GM19455 (cell line): ENCODE measurements around the gene SEPTIN1.

Experiments used
- ATAC-seq: cut with Tn5 transposase; IDR thresholded peaks from one replicate; pipeline ENCODE4 v1.9.1; 2021; ENCODE audit not compliant: unreplicated experiment

The SEPTIN1 gene

DNA sequence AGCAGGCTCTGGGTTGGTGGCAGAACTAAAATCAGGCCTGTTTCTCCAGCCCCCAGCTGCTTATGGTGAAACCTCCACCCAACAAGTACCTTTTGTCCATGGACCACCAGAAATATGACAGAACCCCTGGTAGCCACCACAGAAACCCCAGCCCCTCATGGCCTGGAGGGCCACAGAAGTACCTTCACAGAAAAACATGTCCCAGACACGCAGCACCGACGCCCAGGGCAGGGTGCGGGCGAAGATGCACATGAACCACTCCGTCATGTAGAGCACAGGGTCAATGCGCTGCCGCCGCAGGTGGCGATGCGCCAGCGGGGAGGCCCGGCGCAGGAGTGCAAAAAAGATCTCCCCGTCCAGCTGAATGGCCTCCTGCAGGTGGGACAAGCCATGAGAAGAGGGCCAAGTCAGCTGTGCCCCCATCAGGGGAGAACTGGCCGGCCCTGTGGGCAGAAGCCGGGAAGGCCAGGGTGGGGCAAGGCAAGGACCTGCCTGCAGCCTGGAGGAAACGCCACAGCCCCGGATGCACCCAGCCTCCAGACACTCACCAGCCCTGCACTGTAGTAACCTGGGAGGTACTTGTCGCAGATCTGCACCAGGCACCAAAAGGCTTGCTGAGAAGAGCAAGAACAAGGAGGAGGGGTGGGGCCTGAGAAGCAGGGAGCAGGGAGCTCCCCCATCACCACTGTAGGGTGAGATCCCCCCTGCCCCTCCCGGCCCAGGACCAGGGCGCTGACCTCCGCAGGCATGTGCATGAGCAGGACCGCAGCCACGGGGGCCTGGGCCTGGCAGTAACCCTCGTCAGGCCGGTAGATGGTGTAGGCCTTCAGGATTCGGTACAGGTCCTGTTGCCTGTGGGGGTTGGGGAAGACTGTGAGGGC is 23.1 kb downstream of the SEPTIN1 start:
- ATAC-seq, result no peak

DNA sequence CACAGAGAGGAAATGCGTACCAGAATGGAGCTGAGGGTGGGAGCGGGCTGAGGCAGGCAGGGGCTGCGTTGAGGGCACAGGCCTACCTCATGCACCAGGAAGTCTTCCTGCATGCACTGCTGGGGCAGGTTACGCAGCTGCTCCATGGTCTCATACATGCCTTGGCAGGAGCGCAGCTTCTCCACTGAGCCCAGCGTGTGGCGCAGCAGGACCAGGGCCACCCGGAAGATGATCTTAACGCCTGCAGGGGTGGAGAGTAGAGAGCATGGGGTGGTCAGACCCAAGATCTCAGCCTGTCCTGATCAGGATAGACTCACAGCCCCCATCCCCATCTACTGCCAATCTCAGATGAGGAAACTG is 23.8 kb downstream of the SEPTIN1 start:
- no peak for ATAC-seq

DNA sequence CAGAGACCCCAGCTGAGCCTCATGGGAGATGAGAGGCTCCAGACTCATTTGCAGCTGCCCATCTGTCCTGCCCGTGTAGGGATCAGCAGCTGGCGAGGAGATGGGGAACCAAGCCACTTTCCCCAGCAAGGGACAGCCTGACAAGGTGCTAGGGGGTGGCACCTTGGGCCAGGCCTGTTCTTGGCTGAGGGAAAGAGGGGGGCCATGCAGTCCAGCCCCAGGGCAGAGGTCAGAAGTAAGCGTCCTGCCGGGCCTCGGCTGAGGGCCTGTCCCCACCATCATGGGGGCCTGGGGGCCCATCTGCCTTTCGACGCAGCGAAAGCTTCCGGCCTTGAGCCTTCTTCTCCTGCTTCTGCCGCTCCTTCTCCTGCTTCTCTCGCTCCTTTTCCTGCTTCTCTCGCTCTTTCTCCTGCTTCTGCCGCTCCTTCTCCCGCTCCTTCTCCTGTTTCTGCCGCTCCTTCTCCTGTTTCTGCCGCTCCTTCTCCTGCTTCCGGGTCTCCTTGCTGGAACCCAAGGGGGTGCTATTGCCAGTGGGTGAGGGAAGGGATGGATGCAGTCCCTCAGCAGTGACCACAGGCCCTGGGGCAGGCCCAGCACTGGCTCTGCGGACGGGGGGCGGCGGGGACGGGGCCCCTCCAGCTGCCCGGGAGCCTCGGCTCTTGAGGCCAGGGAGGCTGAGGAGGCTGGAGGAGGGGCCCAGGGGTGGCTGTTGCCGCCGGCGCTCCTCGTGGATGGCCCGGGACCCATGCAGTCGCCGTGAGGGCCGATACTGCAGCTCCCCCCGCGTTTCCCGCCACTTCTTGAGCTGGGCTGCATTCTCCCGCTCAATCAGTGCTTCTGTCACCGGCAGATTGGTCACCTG is 24.4 kb downstream of the SEPTIN1 start:
- no peak for ATAC-seq

DNA sequence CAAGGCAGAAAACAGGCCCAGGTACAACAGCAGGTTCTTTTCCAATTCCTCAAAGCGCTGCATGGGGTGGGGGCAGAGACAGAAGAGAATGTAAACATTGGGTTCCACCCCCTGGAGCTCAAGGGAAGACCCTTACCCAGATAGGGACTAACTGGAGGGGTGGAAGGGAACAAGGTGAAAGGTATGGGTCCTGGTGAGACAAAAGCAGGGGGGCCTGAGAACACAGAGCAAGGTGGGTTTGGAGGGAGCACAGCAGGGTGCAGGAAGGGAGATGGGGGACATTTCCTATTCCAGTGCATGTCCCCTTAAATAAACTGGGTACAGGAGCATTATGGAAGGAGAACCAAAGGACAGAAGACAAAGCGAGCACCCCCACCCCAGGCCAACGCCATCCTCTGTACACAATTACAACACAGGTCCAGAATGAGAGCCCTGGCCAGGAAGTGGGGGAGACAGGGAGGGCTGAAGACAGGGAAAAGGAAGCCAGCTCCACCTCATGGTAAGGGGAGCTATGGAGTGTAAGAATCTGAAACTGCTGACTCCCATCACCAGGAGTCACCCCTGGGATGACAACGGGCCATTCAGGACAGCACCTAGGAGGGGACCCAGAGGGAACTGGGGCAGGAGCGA is 25.2 kb downstream of the SEPTIN1 start:
- no peak for ATAC-seq

DNA sequence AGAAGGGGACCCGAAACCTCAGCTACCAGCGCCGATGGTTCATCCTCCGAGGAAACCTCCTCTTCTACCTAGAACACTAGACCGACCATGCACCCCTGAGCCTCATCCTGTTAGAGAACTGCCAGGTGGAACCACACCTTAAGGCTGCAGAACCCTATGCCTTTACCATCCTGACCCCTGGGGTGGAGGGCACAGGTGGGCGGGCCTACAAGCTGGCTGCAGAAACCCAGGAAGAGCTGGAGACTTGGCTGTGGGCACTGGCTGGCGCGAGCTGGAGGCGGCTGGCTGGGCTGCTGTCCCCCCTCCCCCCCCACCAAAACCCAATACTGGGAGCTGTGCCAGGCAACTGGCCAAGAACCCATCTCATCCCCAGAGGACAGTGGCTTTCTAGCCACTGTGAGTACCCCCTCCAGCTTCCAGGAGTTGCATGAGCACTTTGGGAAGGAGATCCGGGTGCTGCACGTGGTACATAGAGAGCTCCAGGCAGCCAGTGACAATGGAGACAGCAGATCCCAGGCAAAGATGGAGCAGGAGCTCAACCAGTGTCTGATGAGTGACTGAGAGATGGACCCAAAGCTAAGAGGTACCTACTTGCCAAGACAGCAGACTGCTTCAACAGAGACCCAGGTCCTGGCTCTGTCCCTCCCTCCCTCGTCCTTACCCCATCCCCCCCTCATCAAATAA is 25.8 kb downstream of the SEPTIN1 start:
- ATAC-seq, result no peak

DNA sequence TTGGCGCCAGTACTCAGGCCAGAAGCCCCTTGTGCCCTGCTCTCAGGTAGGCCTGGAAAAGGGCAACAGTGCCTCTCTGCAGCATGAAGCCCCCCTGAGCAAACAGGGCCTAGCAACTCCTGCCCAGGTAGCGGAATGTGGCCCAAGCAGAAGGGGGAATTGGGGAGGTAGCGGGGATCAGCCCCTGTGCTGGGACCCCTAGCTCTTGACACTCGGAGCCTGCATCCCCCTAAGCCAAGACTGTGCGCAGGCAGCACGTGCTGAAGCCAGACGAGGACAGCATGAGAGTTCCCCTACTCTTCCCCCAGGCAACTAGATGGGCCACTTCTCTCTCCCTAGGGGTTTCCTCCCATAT is 26.4 kb downstream of the SEPTIN1 start:
- no peak for ATAC-seq

DNA sequence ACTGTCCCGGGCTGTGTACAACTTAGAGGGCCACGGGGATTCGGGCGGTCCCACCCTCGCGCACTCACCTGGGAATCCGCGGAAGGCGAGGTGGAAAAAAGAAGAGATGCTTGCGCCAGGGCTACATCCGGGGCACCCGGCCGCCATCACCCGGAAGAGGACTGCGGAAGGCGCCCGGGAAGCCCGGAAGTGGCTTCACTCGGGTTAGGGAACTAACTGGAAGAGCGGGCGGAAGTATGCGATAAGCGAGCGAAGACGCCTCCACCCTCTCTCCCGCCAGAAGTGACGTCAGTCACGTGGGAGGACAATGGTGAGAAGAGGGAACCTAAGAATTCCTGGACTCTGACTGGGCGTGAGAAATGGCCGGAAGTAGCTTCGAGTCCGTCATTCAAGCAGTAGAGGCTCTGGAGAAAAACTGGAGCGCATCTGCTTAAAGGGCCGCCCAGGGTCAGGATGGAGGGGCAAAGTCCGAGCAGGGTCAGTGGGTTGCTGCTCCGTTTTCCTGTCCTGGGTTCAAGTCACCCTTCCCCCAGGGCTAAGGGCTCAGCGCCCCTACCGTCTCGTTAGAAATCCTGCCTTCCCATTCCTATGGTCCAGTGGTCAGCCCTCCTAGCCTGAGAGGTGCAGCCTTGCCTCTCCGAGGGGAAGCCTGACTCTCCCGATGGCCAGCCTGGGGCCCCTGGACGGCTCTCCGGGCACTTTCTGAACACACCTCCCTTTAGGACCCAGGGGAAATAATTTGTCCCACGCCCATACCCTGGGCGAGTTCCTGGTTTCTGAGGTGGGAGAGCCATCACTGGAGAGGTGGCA is 27.0 kb downstream of the SEPTIN1 start, which contains the start of gene CD2BP2:
Gene CD2BP2 (minus strand): TSS at position 165 of the 810 bp plus-strand sequence. CDS start 627 bp downstream, outside the sequence.
- peak; percentile 47 for ATAC-seq

DNA sequence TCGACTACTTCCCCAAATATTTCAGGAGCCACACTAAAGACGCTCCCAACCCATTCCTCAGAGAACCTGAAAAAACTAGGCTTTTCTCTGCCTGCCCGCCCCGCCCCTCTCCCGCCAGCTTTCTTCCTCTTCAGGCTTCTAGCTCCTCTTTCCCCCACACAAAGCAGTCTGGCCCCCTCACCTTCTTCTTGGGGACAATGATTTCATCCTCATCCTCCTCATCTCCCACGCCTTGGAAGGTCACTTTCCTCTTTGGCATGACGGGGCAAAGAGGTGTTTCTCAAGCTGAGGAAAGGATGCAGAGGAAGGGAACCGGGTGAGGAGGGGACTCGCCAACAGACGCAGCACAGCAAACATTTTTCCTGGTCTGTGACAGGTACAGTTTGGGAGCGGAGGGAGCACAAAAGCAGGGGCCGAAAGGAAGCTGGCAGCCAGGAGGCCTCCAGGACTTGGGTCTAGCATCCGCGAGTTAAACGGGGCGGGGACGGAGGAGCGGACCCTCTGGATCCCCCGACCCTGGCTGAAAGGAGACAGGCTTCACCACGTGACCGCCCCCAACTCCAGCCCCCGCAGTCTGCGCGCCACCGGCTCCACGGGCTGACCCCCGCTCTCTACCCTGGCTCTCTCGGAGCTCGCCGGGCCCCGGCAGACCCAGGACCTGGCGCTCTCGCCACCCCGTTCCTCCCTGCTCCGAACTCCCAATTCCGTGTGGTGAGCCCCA is 27.8 kb downstream of the SEPTIN1 start:
- ATAC-seq, result no peak

DNA sequence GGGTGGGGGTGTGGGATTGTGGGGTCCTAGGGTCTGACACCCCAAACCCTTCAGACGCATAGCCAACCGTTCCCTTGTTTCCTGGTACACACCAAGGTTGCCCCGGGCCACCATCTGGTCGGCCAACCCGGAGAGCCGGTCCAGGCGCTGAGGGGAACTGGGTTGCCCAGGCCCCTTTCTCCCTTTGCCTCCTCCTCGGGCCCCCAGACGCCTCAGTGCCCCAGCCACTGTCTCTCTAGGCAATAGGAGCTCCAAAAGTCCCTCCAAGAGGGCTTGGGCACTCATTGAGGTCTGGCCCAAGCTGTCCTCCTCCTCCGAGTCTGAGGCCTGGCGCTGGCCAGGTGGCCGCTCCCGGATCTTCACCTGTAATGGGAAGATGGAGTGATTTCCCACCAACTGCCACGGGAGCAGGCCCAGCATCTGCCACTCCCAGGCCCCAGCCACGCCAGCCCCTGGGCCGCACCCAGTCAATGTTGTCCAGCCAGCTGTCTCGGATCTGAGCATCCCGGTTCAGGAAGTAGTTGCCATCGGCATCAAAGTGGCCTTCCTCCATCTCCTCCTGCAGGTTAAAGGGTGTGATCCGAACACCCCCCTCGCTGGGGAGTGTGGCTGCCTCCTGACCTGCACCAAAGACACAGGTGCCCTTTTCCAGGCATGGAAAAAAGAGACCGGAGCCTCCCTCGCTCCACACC is 28.8 kb downstream of the SEPTIN1 start:
- no peak for ATAC-seq

DNA sequence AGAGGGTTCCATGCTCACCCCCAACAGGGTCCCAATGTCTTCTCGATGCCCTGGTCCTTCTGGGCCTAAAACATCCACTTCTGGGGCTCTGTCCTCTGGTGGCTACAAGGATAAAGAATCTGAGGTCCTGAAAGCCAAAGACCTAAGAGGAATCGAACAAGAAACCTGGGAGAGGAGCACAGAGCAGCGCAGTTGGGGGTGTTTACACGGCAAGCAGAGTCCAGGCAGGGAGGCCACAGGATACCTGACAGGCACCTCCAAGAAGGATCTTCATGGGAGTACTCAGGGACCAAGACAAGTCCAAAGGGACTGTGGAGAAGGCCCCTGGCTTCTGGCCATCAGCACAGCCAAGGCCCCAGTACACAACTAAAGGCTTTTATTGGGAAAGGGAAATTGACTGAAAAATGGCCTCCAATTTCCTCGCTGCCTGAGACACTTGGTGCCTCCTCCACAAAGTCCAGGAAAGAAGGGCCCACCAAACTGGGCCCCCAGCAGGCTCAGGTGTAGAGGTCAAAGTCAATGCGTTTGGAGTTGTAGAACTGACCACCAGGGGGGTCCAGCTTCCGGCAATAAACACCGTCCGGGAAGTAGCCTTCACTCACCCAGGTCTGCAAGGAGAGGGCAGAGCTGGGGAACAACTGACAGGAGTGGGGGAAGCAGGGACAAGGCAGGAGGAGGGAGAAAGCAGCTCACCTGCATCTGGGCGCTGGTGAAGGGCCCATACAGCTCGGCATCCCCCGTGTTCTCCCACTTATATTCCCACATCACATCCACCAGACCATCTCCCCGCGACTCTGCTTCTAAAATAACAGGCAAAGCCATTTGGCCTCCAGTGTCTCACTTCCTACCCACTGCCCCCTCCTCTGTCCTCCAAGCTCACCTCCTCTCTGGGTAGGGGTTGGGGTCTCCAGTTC is 29.6 kb downstream of the SEPTIN1 start:
- no peak for ATAC-seq

DNA sequence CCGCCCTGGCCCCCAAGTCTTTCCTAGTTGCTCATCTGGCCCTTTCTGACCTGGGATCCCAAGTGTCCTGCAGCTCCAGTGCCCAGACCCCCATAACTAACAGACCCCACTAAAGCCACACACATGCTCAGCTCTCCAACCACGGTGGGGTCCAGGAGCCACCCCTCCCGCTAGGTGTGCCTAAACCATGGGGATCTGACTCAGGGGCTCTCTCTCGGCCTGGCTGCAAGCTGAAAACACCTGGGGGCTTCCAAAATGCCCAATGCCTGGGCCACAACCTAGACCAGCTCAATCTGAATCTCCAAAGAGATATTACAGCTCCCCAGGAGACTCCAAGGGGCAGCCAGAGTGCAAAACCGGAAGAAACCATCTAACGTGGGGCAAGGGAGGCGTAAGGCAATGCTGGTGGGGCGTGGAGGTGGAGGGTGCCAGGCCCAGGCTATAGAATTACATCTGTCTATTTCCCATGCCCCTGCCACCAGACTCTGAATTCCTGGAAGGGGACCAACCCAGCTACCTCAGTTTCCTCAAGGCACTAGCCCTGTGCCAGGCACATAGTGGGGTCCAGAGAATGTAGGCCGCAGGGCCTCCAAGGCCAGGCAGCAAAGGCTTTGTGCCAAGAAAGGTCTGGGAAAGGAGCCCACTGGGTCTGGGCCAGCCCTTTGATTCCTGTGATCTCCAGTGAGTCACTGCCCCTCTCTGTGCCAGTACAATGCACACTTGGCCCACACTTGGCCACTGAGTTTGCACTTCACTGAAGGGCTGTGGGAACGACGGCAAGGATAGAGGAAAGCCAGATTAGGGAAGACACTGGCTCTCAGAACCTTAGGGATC is 30.6 kb downstream of the SEPTIN1 start:
- ATAC-seq, result no peak

DNA sequence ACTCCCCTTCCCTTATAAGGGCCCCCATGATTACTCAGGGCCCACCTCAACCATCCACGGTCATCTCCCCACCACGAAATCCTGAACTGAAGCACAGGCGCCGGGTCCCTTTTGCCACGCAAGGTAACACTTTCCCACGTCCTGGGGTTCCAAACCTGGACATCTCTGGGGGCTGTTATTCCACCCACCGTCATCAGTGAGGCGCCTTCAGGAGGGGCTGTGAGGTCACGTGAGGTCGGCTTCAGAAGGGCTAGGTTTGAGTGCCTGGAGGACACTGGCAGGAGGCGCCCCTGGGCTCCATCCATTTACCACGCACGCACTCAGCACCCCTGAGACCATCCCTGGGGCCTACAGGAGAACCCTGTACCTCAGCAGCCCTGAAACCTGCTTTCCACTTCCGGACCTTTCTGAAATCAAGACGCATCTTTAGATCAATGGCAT is 31.3 kb downstream of the SEPTIN1 start:
- ATAC-seq, result no peak

DNA sequence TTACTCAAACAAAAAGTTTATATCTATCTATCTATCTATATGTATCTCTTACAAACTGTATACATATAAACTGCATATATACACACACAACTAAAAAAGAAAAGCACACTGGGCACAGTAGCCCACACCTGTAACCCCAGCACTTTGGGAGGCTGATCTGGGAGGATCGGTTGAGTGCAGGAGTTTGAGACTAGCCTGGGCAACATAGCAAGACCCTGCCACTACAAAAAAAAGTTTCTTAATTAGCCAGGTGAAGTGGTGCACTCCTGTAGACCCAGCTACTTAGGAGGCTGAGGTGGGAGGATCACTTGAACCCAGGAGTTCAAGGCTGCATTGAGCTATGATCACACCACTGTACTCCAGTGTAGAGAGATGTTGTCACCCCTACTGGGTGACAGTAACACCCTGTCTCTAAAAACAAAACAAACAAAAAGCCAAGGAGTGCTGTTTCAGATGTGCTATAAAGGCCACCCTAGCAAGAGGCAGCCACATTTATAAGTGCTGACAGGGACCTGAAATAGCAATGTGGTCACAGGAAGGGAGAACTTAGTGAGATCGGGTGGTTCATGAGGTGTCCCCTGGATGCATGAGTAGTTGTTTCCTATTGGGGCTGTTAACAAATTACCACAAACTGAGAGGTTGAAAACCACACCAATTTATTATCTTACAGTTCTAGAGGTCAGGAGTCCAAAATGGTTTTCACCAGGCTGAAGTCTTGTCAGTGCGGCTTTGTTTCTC is 32.1 kb downstream of the SEPTIN1 start:
- no peak for ATAC-seq

DNA sequence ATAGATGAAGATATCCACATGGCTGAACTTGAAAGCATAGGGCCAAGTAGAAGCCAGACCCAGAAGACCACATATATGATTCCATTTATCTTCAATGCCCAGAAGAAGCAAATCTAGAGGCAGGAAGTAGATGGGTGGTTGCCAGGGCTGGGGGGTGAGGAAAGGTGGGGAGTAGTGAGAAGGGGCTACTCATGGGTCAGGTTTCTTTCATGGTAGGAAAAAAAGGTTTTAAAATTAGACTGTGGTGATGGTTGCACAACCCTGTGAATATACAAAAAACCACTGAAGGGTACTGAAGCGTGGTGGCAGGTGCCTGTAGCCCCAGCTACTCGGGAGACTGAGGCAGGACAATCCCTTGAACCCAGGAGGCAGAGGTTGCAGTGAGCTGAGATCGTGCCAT is 32.7 kb downstream of the SEPTIN1 start:
- ATAC-seq, result no peak

DNA sequence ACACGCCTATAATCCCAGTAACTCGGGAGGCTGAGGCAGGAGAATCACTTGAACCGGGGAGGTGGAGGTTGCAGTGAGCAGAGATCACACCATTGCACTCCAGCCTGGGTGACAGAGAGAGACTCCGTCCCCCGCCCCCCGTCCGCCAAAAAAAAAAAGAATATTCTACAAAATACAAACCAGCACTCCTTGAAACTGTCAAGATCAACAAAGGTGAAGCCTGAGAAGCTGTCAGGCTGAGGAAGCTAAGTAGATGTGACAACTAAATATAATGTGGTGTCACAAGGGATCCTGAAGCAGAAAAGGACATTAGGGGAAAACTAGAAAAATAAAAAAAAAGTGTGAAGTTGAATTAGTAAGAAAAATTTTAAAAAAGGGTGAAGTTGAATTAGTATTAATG is 33.4 kb downstream of the SEPTIN1 start:
- no peak for ATAC-seq

DNA sequence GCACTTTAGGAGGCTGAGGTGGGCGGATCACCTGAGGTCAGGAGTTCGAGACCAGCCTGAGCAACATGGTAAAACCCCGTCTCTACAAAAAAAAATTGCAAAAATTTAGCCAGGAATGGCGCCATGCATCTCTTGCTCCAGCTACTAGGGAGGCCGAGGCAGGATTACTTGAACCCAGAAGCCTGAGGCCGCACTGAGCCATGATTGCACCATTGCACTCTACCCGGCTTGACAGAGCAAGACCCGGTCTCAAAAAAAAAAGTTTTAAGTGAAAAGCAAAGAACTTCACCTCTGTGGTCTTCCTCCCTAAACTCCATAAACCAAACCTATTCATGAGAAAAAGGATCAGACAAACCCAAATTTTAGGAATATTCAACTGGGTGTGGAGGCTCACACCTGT is 34.2 kb downstream of the SEPTIN1 start:
- no peak for ATAC-seq
